ENCODE data around the gene DHX58. TPM values are rescaled to one million over a fixed set of nuclear protein-coding genes. Genes with fewer than 3 reads are reported as not detected.

Gene DHX58
- total and polyA plus RNA-seq, 2 donors (not counting 1 experiment from before 2014, with no cell fraction given) = 39.7 to 57.6 TPM

DNA sequence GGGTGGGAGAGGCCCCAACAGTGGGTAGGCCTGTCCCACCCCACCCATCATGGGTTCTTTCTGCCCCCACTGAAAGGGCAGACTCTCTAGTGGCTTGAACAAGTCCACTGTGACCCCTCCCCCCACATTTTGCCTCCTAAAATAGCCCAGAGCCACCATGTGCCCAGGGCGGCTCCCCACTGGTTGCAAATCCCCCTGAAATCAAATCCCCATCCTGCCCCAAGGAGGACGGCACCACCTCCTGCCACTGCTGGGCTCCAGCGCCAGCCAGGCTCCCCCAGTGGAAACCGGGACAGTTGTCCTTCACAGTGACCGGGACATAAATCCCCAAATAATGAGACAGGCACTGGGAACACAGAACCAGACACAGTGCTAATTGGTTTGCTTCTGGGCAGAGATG, 34.8 kb downstream of the DHX58 start:
- no peaks in the 10 kb centered on the region for H3K36me3 ChIP-seq (replicated peaks in 1 of 2; ENCODE audit: control extremely low read depth in 1 of 2, control insufficient read depth in 1 of 2, extremely low read depth in 1 of 2, insufficient read depth in 2 of 2, low read length in 1 of 2)
- H4K20me1 ChIP-seq (ENCODE audit: control insufficient read depth, insufficient read depth, low read length, poor library complexity, severe bottlenecking) = no peaks in the 10 kb centered on the region
- DNase-seq (no peak), ATAC-seq (ENCODE audit: low read depth) (no peak)
- no peak overlapping the region for H3K4me3 ChIP-seq (ENCODE audit: control extremely low read depth in 1 of 5, extremely low read depth in 1 of 5, insufficient read depth in 1 of 5, low read depth in 2 of 5, low read length in 4 of 5)
- H3K9ac ChIP-seq (ENCODE audit: low read length) = no peak overlapping the region
- H3K79me2 ChIP-seq (ENCODE audit: control insufficient read depth, insufficient read depth, low read length) = no peaks in the 10 kb centered on the region
- H3K9me3 Mint-ChIP-seq (ENCODE audit: insufficient read depth) = no peaks in the 10 kb centered on the region
- no peak overlapping the region for H3K4me2 ChIP-seq (replicated peaks; ENCODE audit: low read depth, low read length, poor library complexity, severe bottlenecking)
- no peak overlapping the region for H2AFZ ChIP-seq (ENCODE audit: insufficient read depth, low read depth, low read length, poor library complexity, severe bottlenecking)
- intact Hi-C loops (cut with micrococcal nuclease) = no loop called here
- H3K4me1 Mint-ChIP-seq = peaks cover 3% of the 10 kb centered on the region
- ChIA-PET CTCF (no interaction called here), POLR2A (no interaction called here)
- no peak overlapping the region for H3K27ac ChIP-seq (ENCODE audit: low read length in 2 of 2)
- TF ChIP-seq, protein P1, sequence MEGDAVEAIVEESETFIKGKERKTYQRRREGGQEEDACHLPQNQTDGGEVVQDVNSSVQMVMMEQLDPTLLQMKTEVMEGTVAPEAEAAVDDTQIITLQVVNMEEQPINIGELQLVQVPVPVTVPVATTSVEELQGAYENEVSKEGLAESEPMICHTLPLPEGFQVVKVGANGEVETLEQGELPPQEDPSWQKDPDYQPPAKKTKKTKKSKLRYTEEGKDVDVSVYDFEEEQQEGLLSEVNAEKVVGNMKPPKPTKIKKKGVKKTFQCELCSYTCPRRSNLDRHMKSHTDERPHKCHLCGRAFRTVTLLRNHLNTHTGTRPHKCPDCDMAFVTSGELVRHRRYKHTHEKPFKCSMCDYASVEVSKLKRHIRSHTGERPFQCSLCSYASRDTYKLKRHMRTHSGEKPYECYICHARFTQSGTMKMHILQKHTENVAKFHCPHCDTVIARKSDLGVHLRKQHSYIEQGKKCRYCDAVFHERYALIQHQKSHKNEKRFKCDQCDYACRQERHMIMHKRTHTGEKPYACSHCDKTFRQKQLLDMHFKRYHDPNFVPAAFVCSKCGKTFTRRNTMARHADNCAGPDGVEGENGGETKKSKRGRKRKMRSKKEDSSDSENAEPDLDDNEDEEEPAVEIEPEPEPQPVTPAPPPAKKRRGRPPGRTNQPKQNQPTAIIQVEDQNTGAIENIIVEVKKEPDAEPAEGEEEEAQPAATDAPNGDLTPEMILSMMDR (IDR thresholded peaks at IDR 0.05) = no peak
- TF ChIP-seq EZH2 (IDR thresholded peaks at IDR 0.05; ENCODE audit: borderline replicate concordance, insufficient read depth, low read depth, low read length, poor library complexity, severe bottlenecking) = no peak
- H3K9me3 ChIP-seq (ENCODE audit: control extremely low read depth in 1 of 3, control insufficient read depth in 2 of 3, insufficient read depth in 1 of 3, low read length in 2 of 3) = no peaks in the 10 kb centered on the region
- 97% methylated on average over 5 of the region's 5 CpGs for WGBS (ENCODE audit: insufficient coverage)
- peaks cover 0 to 15% (median 2%) of the 10 kb centered on the region in 4 experiments for H3K27me3 ChIP-seq (replicated peaks in 1 of 4; ENCODE audit: control extremely low read depth in 1 of 4, control insufficient read depth in 3 of 4, insufficient read depth in 4 of 4, low read length in 3 of 4)
- no peak overlapping the region for H3K4me3 Mint-ChIP-seq
- no peak overlapping the region for H3K27ac Mint-ChIP-seq
- H3K4me1 ChIP-seq (ENCODE audit: control insufficient read depth in 2 of 2, insufficient read depth in 2 of 2, low read length in 2 of 2) = peaks cover 2 to 3% of the 10 kb centered on the region in 2 donors
- H3K27me3 Mint-ChIP-seq = peaks cover 6% of the 10 kb centered on the region

DNA sequence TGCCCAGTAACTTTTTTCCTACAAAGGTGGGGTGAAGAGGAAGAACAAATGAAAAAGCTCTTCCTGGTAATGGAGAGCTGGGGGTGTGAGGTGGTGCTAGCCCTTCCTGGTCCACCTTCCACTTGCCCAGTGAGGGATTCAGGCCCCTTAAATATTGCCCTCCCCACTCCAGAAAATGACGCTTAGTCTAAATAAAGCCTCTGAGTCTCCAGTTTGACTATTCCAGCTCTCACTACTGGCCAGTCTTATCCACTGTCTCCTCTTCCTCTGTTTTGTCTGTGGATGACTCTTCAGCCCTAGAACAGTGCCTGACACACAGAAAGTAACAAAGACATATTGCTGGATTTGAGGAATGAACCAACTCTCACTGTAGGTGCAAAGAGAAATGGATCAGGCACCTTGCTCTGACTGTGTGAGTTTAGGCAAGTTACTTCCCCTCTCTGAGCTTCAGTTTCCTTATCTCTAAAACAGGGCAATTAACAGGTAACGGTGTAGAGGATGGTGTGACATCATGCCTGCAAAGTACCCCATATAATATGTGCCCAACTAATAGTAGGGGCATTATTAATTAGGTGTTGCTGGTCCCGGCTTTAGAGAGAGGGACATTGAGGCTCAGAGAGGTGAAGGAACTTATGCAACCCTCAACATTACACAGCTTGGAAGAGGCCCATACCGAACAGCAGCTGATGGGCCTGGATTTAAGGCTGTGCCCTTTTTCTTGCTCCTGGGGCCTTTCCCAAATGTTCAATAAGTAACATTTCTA, 35.5 kb downstream of the DHX58 start:
- Histone ChIP-seq H3K4me1 (ENCODE audit: control insufficient read depth in 2 of 2, insufficient read depth in 2 of 2, low read length in 2 of 2) (peaks cover 9 to 10% of the 10 kb centered on the region in 2 donors), H4K20me1 (ENCODE audit: control insufficient read depth, insufficient read depth, low read length, poor library complexity, severe bottlenecking) (no peaks in the 10 kb centered on the region), H2AFZ (ENCODE audit: insufficient read depth, low read depth, low read length, poor library complexity, severe bottlenecking) (no peak overlapping the region), H3K27me3 (replicated peaks in 1 of 4; ENCODE audit: control extremely low read depth in 1 of 4, control insufficient read depth in 3 of 4, insufficient read depth in 4 of 4, low read length in 3 of 4) (peaks cover 0 to 22% (median 6%) of the 10 kb centered on the region in 4 experiments), H3K4me2 (replicated peaks; ENCODE audit: low read depth, low read length, poor library complexity, severe bottlenecking) (no peak overlapping the region), H3K9me3 (ENCODE audit: control extremely low read depth in 1 of 3, control insufficient read depth in 2 of 3, insufficient read depth in 1 of 3, low read length in 2 of 3) (no peaks in the 10 kb centered on the region), H3K36me3 (replicated peaks in 1 of 2; ENCODE audit: control extremely low read depth in 1 of 2, control insufficient read depth in 1 of 2, extremely low read depth in 1 of 2, insufficient read depth in 2 of 2, low read length in 1 of 2) (no peaks in the 10 kb centered on the region), H3K27ac (ENCODE audit: low read length in 2 of 2) (no peak overlapping the region), H3K9ac (ENCODE audit: low read length) (no peak overlapping the region), H3K79me2 (ENCODE audit: control insufficient read depth, insufficient read depth, low read length) (no peaks in the 10 kb centered on the region), H3K4me3 (ENCODE audit: control extremely low read depth in 1 of 5, extremely low read depth in 1 of 5, insufficient read depth in 1 of 5, low read depth in 2 of 5, low read length in 4 of 5) (no peak overlapping the region)
- Mint-ChIP-seq H3K9me3 (ENCODE audit: insufficient read depth) (no peaks in the 10 kb centered on the region), H3K27ac (no peak overlapping the region), H3K27me3 (peaks cover 6% of the 10 kb centered on the region), H3K4me1 (peaks cover 6% of the 10 kb centered on the region), H3K4me3 (no peak overlapping the region)
- ChIA-PET CTCF (interaction anchor here (0.6 to 1.2 kb wide), 3 partner anchors 9 to 47 kb away, joined by 3 to 8 read pairs (median 4); no protein-coding TSS in a partner anchor), POLR2A (interaction anchor here (1.2 kb wide), 1 partner anchor 110 kb away, joined by 6 read pairs; the partner anchor contains the start of gene CNP)
- DNase-seq = no peak
- TF ChIP-seq, protein P1 (IDR thresholded peaks at IDR 0.05) = no peak
- no peak for TF ChIP-seq EZH2 (IDR thresholded peaks at IDR 0.05; ENCODE audit: borderline replicate concordance, insufficient read depth, low read depth, low read length, poor library complexity, severe bottlenecking)
- WGBS (ENCODE audit: insufficient coverage) = 100% methylated on average over 1 of the region's 4 CpGs
- intact Hi-C loops (cut with micrococcal nuclease) = no loop called here
- no peak for ATAC-seq (ENCODE audit: low read depth)
